Measurements from ENCODE around the gene PYGL.

DNA sequence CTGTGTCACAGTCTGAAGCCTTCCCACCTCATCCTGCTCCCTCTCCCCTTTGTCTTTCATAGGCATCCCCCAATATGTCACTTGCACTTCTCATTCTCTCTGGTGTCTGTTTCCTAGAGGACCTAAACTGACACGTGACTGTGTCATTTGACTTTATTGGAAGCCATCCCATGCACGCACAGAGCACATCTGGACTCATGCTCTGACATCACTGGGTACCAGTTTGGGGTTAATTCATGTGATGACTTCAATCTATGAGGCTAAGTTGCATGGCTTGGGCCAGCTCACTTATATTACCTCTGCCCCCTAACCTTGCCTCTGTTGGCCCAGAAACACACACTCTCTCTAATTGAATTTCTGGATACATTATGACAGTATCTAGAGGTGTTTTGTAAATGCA lies 21.5 kb downstream of the PYGL start:
- TF ChIP-seq, protein P1, sequence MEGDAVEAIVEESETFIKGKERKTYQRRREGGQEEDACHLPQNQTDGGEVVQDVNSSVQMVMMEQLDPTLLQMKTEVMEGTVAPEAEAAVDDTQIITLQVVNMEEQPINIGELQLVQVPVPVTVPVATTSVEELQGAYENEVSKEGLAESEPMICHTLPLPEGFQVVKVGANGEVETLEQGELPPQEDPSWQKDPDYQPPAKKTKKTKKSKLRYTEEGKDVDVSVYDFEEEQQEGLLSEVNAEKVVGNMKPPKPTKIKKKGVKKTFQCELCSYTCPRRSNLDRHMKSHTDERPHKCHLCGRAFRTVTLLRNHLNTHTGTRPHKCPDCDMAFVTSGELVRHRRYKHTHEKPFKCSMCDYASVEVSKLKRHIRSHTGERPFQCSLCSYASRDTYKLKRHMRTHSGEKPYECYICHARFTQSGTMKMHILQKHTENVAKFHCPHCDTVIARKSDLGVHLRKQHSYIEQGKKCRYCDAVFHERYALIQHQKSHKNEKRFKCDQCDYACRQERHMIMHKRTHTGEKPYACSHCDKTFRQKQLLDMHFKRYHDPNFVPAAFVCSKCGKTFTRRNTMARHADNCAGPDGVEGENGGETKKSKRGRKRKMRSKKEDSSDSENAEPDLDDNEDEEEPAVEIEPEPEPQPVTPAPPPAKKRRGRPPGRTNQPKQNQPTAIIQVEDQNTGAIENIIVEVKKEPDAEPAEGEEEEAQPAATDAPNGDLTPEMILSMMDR (IDR thresholded peaks at IDR 0.05) = no peak
- no peak for TF ChIP-seq POLR2A (IDR thresholded peaks at IDR 0.05)
